GM19035 (cell line): ENCODE measurements around the gene ERC2.

Experiments
- ATAC-seq: cut with Tn5 transposase; IDR thresholded peaks from one replicate; pipeline ENCODE4 v1.9.1; 2021; ENCODE audit not compliant: unreplicated experiment

The ERC2 gene

GRCh38 chr3:56126632-56127031 lies 341.6 kb downstream of the ERC2 start:
- ATAC-seq = no peak

DNA sequence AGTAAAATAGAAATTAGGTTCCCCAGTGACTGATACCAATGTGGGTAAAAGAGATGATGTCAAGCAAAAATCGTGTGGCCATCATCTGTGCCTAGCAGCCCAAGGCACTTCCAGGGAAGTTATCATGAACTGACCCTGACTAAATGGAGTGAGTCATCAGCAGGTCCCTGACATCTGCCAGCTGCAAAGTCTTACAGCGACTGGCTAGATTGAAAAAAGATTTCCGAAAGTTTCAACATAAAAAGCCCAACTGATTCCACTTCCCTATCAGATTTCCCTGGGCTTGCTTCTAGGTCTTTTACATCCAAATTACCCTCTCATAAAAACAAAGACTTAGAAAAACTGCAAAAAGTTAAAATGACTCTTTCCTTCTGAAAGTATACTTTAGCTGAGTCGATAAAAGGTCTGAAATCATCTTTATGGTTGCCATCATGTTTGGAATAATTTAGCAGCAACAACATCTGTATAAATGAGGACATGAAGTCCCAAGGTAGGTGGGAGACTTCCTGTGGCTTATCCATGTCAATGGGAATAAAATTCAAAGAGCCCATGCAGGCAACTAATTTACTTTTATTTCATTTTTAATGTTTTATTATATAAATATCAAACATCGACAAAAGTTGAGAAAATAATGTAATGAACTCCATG lies 342.8 kb downstream of the ERC2 start:
- ATAC-seq = no peak

GRCh38 chr3:56124546-56124945 lies 343.7 kb downstream of the ERC2 start:
- no peak for ATAC-seq

- ATAC-seq = no peak
Observed at GRCh38 chr3:56123487-56123886, 344.8 kb downstream of the ERC2 start.

DNA sequence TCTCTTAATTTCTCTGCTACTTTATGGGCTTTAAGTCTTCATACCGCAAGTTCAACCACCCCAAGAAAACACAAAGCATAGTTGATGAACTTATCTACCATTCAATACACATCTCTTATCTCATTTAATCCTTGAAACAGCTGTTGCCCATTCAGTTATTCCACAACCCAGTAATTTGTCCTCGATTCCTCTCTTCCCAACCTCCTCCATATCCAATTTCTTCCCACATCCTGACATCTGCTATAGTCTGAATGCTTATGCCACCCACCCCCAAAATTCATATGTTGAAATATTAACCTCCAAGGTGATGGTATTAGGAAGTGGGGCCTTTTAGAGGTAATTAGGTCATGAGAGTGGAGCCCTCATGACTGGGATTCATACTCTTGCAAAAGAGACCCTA lies 345.4 kb downstream of the ERC2 start:
- ATAC-seq = no peak

- ATAC-seq = no peak
Observed at GRCh38 chr3:56121716-56122115, 346.6 kb downstream of the ERC2 start.

DNA sequence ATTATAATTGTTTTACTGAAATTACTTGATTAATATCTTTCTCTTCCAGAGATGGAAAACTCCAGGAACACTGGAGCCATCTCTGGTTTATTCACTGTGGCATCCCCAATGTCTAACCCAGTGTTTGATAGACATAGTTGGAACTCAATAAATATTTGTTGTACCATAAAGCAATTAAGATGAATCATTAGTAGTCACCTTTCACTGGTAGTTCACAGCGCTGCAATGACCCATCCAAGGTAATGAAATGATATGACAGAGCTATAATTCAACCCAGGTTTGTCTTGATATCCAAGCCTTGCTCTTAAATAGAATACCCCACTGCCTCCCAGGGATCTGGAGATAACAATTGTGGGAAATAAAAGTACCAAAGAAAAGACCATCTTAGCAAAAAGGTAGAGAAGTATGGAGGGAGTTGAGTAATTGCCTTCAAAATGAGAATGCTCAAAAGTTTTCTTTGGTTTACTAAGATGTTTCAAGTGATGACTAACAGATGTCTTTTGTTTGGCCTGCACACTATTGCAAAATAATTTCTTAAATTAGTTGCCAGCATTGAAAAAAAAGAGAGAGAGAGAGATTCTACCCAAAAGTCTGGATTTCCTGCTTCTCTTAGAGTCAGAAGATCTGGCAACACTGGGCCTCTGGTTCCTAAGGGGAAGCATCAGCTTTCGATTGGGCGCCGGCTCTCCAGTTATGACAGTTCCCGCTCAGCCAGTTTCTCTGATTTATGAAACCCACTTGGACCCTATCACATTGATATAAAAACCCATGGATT lies 348.5 kb downstream of the ERC2 start:
- ATAC-seq = no peak

DNA sequence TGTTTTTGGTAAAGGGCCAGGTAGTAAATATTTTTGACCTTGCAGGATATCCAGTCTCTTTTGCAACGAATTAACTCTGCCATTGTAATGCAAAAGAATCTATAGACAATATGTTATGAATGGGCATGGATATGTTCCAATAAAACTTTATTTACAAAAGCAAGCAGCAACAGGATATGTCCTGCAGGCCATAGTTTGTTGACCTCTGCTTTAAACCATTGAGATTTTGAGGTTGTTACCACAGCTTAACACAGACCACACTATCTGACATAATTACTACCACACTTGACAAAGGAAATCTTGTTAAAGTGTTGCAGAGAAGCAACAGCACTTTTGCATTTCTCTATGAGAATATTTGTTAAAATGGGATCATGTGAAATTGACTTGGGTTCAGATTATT lies 349.3 kb downstream of the ERC2 start:
- no peak for ATAC-seq

DNA sequence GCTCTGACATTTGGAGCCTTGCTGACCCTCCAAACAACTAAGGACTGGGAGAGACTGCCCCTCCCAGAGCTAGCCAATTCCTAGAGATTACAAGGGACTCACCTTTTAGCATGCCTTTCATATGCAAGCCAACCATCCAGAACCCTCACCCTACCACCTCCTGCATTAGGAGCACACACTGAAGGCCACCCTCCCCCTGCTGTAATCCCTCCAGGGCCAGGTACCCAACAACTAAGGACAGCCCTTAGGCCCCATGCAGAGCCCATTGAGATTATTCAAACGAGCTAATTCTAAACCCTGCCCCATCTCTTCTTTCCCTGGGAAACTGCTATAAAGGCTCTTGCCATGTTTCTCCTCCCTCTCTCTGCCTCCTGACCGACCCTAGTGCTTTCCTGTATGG lies 352.6 kb downstream of the ERC2 start:
- ATAC-seq = no peak

DNA sequence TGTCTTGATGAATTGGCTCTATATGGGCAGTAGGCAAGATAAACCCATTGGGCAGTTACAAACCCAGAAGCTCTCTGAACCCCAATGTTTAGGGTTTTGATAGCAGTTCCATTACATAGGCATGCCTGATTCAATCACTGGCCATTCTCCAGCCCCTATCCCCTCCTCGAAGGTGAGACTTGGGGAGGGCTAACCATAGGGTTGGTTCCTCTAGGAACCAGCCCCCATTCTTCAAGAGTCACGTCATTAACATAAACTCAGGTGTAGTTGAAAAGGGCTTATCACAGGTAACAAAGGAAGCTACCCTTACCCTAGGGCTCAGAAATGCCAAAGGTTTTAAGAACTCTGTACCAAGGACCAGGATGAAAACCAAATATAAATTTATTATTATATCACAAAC lies 353.1 kb downstream of the ERC2 start:
- no peak for ATAC-seq

DNA sequence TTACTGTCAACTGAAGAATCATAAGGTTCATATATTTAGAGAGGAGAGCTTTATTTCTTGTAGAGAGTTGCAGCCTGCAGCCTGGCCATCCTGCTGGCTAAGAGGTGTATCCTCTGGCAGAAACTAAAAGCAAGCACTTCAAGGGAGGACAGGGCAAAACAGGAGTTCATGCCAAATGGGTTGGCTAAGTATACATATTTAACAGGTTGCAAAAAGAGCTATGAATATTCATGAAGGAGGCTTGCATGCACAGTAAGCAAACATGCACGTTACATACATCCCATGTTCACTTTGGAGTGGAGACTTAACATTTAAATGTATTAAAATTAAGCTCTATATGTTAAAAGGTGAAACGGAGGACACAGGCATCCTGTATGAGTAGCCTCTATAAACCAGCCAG lies 354.4 kb downstream of the ERC2 start:
- no peak for ATAC-seq

GRCh38 chr3:56113231-56113630 lies 355.0 kb downstream of the ERC2 start:
- ATAC-seq = no peak

DNA sequence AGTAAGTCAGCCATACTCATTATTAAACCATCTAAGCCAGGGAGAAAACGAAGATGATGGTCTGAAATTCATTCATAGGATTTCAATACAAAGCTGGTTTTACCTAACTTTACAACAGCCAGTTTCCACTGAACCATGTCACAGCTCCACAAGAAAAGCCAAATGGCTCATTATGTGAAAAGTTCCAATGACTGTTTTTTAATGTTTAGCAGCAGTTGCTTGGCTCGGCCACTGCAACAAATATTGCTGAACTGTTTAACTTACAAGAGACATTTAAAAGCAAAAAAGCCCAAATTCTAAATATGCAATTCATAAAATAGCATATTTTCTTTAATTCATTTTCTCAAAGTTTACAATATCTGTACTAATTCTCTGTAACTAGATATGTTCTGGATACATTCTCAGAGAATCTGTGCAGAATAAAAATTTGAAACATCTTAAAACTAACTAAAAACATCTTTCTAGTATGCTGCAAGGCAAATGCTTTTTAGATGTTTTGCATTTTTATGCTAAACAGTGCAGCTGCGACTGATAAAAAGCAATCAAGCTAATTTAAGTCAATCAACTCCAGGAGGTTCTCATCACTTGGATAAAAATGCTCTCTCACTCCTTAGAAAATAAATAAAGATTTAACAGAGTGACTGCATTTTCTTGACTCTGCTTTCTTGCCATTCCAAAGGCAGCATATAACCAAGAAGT lies 356.5 kb downstream of the ERC2 start:
- ATAC-seq = no peak

- no peak for ATAC-seq
Observed at GRCh38 chr3:56110886-56111285, 357.4 kb downstream of the ERC2 start.

- ATAC-seq = no peak
Observed at GRCh38 chr3:56107157-56107556, 361.1 kb downstream of the ERC2 start.

DNA sequence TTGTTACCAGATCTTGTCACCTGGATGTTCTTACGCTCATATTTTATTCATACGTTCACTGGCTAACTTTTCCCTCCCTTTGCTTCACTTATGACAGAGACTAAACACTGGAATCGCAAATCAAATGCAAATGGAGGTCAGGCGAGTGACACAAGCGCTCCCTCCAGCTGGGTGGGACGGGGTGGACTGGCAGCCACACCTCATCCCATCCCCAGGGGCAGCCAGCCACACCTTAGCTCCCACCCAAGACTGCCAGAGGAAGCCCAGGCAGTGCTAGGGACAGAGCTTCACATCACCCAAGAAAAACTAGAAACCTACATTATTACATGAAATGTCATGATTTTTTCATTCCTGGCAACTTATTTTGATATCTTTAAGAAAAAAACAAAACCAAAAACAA lies 366.2 kb downstream of the ERC2 start:
- no peak for ATAC-seq

- no peak for ATAC-seq
Observed at GRCh38 chr3:56101576-56101975, 366.7 kb downstream of the ERC2 start.

GRCh38 chr3:56096999-56097398 lies 371.3 kb downstream of the ERC2 start:
- ATAC-seq = no peak

GRCh38 chr3:56094170-56094569 lies 374.1 kb downstream of the ERC2 start:
- ATAC-seq = no peak

GRCh38 chr3:56089739-56090138 lies 378.5 kb downstream of the ERC2 start:
- ATAC-seq = no peak

- no peak for ATAC-seq
Observed at GRCh38 chr3:56087451-56088053, 380.7 kb downstream of the ERC2 start.

GRCh38 chr3:56086355-56086754 lies 381.9 kb downstream of the ERC2 start:
- no peak for ATAC-seq
